ENCODE measurements around the gene STK4.
"Not testable (repeated sequence)": the region's sequence is repeated elsewhere in the genome, so short reads cannot be mapped to it uniquely, and the experiment has no call there.

STK4 gene

DNA sequence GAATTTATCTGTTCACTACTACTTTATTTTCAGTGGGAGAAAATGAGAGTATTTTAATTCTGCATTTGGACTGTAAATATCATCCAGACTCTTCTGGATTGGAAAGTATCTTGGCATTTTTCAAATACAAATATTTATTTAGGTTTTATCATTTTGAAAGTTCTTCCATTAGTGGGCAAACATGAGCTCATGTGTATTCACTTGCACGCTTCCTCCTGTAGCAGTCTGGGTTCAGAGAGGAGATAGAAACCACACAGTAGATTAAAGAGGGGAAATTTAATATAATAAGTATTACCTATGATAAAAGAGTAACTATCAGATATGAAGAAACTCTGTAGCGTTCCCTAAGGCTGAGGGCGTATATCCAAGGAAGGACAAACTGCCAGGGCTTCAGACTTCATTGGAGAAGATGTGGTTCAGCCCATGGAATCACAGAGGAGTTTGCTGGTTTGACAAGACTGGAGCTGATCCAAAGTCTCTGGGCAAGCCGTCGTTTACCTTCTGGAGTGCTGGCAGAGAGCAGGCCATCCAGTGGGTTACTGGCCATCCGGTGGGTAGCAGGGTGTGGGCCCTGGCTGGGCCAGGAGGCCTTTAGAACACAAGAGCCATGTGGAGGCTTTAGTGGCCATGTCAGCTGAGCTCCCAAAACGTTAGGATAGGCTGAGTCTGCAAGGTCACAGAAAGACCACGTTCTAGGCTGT, 90.3 kb downstream of the STK4 start:
- H3K4me3 ChIP-seq (ENCODE audit: low read depth, low read length), result no peak overlapping the region
- peak; percentile 61 for DNase-seq (ENCODE audit: low read depth)
- TF ChIP-seq, protein P1, sequence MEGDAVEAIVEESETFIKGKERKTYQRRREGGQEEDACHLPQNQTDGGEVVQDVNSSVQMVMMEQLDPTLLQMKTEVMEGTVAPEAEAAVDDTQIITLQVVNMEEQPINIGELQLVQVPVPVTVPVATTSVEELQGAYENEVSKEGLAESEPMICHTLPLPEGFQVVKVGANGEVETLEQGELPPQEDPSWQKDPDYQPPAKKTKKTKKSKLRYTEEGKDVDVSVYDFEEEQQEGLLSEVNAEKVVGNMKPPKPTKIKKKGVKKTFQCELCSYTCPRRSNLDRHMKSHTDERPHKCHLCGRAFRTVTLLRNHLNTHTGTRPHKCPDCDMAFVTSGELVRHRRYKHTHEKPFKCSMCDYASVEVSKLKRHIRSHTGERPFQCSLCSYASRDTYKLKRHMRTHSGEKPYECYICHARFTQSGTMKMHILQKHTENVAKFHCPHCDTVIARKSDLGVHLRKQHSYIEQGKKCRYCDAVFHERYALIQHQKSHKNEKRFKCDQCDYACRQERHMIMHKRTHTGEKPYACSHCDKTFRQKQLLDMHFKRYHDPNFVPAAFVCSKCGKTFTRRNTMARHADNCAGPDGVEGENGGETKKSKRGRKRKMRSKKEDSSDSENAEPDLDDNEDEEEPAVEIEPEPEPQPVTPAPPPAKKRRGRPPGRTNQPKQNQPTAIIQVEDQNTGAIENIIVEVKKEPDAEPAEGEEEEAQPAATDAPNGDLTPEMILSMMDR (IDR thresholded peaks at IDR 0.05; ENCODE audit: control insufficient read depth, extremely low read depth, insufficient read depth), result no peak

DNA sequence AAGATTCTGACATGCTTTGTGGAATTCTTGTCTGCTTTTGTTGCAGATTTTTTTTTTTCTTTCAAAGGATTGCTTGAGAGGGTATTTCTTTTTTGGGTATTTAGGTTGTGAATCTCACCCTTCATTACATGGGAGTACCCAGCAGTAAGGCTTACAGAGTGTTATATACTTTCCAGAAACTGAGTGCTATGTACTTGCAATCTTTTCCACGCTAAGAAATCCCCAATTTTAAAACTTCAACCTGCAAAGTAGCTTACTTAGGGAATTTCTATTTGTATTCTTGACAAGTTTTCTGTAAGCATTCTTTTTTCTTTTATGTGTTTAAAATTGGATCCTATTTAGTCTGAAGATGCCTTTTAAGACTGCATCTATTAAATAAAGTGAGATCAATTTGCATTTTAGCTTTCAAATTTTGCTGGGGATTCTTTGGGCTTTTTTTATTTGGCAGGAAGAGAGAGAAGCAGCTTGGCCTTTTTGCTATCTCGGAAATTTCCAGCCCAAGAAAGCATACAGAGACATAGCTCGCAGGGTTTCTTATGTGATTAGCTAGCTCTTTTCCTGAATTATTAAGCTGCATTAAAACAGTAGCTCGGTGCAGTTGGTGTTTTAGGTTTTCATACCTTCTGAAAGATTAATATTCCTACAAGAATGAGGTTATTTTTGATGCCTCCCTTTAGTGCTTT, 92.0 kb downstream of the STK4 start:
- no peak overlapping the region for H3K4me3 ChIP-seq (ENCODE audit: low read depth, low read length)
- no peak for DNase-seq (ENCODE audit: low read depth)
- TF ChIP-seq, protein P1 (IDR thresholded peaks at IDR 0.05; ENCODE audit: control insufficient read depth, extremely low read depth, insufficient read depth), result no peak

DNA sequence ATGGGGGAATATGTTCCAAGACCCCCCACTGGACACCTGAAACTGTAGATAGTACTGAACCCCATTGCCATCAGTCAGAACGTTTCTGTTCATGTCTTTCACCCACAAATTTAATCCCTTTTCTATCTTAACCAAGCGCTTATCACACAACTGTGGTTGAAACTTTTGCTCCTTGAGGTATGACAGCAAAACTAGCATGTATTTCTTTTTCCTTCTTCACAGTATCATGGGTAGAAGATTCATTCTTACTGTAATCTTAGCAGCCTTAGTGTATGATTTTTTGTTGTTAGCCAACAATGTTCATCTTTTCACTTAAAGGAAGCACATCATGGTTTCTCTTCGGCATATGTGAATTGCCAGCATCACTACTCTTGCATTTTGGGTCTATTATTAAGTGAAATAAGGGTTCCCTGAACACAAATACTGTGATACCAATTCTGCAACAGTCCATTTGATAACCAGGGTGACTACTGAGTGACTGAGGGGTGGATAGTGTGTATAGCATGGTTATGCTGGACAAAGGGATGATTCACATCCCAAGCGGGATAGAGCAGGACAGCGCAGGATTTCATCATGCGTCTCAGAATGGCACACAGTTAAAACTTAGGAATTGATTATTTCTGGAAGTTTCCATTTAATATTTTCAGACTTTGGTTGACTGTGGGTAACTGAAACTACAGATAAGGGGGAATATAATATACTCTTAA, 92.9 kb downstream of the STK4 start:
- H3K4me3 ChIP-seq (ENCODE audit: low read depth, low read length), result no peak overlapping the region
- DNase-seq (ENCODE audit: low read depth), result no peak
- TF ChIP-seq, protein P1 (IDR thresholded peaks at IDR 0.05; ENCODE audit: control insufficient read depth, extremely low read depth, insufficient read depth), result no peak

DNA sequence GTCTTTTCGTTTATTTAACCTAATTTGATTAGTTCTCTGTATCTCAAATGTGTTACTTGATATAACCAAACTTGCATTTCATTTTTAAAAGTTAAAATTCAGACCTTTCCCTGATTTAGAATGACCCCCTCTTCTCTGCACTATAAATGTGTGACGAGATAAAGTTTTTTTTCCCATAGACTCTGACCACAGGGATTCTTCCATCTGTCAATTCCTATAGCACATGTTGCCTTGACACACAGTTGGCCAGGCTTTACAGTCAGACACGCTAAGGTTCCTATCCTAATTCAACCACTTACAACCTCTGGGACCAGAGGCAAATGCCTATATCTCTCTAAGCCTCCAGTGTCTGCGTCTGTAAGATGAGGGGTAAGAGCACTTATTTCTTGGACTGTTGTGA, 94.0 kb downstream of the STK4 start:
- TF ChIP-seq, protein P1 (IDR thresholded peaks at IDR 0.05; ENCODE audit: control insufficient read depth, extremely low read depth, insufficient read depth), result no peak
- DNase-seq (ENCODE audit: low read depth), result no peak

DNA sequence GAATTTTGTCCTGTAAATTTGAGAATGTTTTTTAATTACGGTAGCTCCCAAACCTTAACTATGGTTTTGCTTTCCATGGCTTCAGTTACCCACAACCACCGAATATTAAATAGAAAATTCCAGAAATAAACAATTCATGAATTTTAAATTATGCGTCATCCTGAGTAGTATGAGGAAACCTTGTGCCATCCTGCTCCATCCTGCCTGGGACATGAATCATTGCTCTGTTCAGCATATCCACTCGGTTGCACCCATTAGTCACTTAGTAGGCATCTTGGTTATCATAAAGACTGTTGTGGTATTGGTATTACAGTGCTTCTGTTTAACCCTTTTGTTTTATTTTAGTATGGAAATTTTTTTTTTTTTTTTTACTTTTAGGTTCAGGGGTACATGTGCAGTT, 94.9 kb downstream of the STK4 start:
- TF ChIP-seq, protein P1 (IDR thresholded peaks at IDR 0.05; ENCODE audit: control insufficient read depth, extremely low read depth, insufficient read depth), result no peak
- no peak for DNase-seq (ENCODE audit: low read depth)
- H3K4me3 ChIP-seq (ENCODE audit: low read depth, low read length), result no peak overlapping the region

More for the DNA sequence above, 94.0 kb downstream of the STK4 start:
- H3K4me3 ChIP-seq (ENCODE audit: low read depth, low read length), result no peak overlapping the region

DNA sequence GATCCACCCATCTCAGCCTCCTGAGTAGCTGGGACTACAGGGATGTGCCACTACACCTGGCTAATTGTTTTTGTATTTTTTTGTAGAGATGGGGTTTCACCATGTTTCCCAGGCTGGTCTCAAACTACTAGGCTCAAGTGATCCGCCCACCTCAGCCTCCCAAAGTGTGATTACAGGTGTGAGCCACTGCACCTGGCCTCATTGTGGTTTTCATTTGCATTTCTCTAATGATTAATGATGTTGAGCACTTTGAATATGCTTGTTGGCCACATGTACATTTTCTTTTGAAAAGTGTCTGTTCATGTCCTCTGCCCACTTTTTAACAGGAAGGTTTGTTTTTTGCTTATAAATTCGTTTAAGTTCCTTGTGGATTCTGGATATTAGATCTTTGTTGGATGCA, 96.8 kb downstream of the STK4 start:
- DNase-seq (ENCODE audit: low read depth); H3K4me3 ChIP-seq (ENCODE audit: low read depth, low read length): not testable (repeated sequence)

DNA sequence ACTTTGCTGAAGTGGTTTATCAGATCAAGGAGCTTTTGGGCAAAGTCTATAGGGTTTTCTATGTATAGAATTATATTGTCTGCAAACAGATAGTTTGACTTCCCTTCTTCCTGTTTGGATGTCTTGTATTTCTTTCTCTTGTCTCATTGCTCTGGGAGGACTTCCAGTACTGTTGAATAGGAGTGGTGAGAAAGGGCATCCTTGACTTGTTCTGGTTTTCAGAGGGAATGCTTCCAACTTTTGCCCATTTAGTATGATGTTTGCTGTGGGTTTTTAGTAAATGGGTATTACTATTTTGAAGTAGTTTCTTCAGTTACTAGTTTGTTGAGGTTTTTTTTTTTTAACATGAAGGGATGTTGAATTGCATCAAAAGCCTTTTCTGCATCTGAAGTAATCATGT, 98.5 kb downstream of the STK4 start:
- TF ChIP-seq, protein P1 (IDR thresholded peaks at IDR 0.05; ENCODE audit: control insufficient read depth, extremely low read depth, insufficient read depth), result no peak
- H3K4me3 ChIP-seq (ENCODE audit: low read depth, low read length), result no peak overlapping the region
- DNase-seq (ENCODE audit: low read depth), result no peak

Measured in LNCaP clone FGC (cell line).